Loucy (cell line): ENCODE data around the gene AMZ1.

Experiments used
- EZH2phosphoT487 ChIP-seq: fragments of 200-600 bp; IDR thresholded peaks from 2 replicates; pipeline ENCODE4 v1.6.1; 2018; ENCODE audit warnings: antibody characterized with exemption, mild to moderate bottlenecking, moderate library complexity, borderline replicate concordance
- TF ChIP-seq, protein P1 (sequence below): fragments of 200-600 bp; sonication (generic); conservative IDR thresholded peaks from 2 replicates; pipeline ENCODE4 v1.5.1; 2014; ENCODE audit warnings: mild to moderate bottlenecking, antibody characterized with exemption, low read length

DNA sequence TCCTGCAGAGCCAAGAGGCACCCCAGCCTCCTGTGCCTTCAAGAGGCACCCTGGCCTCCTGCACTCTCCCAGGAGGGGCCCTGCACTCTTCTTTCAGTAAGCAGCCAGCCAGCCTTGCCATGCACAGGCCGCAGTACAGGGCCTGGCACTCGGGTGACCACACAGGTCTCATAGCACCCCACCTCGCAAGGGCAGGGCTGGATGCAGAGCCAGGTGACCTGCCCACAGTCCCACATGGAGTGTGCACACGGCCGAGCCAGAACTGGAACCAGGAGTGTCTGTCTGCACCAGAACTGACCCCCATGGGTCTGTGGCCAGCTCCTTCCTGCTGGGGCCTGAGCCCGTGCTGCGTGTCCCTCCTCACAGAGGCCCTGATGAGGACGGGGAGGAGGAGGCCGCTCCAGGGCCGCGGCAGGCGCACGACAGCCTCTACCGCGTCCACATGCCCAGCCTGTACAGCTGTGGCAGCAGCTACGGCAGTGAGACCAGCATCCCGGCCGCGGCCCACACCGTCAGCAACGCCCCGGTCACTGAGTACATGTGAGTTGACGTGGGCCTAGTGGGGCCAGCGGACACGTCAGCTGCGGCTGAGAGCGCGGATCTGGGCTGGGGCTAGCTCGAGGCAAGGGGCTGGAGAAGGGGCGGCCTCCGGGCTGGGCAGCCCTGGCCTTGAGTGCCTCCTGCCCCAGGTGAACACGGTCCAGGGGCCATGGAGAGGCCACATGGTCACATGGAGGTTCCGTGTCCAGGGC, 29.9 kb upstream of the AMZ1 start:
- TF ChIP-seq, protein P1, sequence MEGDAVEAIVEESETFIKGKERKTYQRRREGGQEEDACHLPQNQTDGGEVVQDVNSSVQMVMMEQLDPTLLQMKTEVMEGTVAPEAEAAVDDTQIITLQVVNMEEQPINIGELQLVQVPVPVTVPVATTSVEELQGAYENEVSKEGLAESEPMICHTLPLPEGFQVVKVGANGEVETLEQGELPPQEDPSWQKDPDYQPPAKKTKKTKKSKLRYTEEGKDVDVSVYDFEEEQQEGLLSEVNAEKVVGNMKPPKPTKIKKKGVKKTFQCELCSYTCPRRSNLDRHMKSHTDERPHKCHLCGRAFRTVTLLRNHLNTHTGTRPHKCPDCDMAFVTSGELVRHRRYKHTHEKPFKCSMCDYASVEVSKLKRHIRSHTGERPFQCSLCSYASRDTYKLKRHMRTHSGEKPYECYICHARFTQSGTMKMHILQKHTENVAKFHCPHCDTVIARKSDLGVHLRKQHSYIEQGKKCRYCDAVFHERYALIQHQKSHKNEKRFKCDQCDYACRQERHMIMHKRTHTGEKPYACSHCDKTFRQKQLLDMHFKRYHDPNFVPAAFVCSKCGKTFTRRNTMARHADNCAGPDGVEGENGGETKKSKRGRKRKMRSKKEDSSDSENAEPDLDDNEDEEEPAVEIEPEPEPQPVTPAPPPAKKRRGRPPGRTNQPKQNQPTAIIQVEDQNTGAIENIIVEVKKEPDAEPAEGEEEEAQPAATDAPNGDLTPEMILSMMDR: no peak
- TF ChIP-seq EZH2phosphoT487: no peak
